Measurements from ENCODE around the gene PMPCB. TPM values are rescaled to one million over a fixed set of nuclear protein-coding genes. Genes with fewer than 3 reads are reported as not detected.
"Not testable (repeated sequence)": the region's sequence is repeated elsewhere in the genome, so short reads cannot be mapped to it uniquely, and the experiment has no call there.

PMPCB gene
- total RNA-seq, result 10 to 100 TPM; 34.7 to 65.0 (median 46.3) TPM

GRCh38 chr7:103296901-103297836 lies at the start of gene PMPCB:
TSS of gene PMPCB (plus strand) at chr7:103297435. CDS start at chr7:103297460, 25 bp downstream.
- Histone ChIP-seq H3K36me3 (peaks cover 0 to 30% (median 15%) of the 10 kb centered on the region in 3 donors), H3K4me1 (peaks cover 0 to 28% (median 12%) of the 10 kb centered on the region in 3 donors), H3K27ac (peak within 1 kb of the TSS; percentile 85 to 90 (median 86)), H3K4me3 (peak within 1 kb of the TSS; percentile 84 to 90 (median 88)), H3K9me3 (no peaks in the 10 kb centered on the region), H3K27me3 (no peaks in the 10 kb centered on the region)
- intact Hi-C loops (cut with DNase I), result no loop called here
- TF ChIP-seq CTCF (IDR thresholded peaks at IDR 0.05) (peak; percentile 95 to 98 (median 96)), POLR2A (IDR thresholded peaks at IDR 0.05) (peak in 1 of 4 donors; percentile 41)
- WGBS, 2 donors, result 4 to 6% methylated on average over 17 to 20 of the region's 52 CpGs
- DNase-seq, result peak; percentile 77

GRCh38 chr7:103253699-103254506 lies 43.3 kb upstream of the PMPCB start:
- H3K4me1 ChIP-seq; H3K4me3 ChIP-seq; intact Hi-C loops (cut with DNase I); H3K27me3 ChIP-seq; DNase-seq; H3K9me3 ChIP-seq; H3K27ac ChIP-seq; H3K36me3 ChIP-seq: not testable (repeated sequence)
- WGBS, 2 donors, result 37 to 54% methylated on average over 3 of the region's 3 CpGs

- H3K27me3 ChIP-seq; H3K27ac ChIP-seq; H3K9me3 ChIP-seq; DNase-seq; intact Hi-C loops (cut with DNase I); H3K4me1 ChIP-seq; H3K36me3 ChIP-seq; H3K4me3 ChIP-seq: not testable (repeated sequence)
- 79 to 81% methylated on average over 2 of the region's 2 CpGs for WGBS, 2 donors
Observed at GRCh38 chr7:103264054-103264453, 33.2 kb upstream of the PMPCB start.

- H3K27ac ChIP-seq; H3K27me3 ChIP-seq; H3K9me3 ChIP-seq; H3K4me3 ChIP-seq; DNase-seq; H3K36me3 ChIP-seq; H3K4me1 ChIP-seq; intact Hi-C loops (cut with DNase I): not testable (repeated sequence)
- WGBS, 2 donors, result 53 to 63% methylated on average over 2 of the region's 2 CpGs
Observed at GRCh38 chr7:103266229-103266628, 31.0 kb upstream of the PMPCB start.

GRCh38 chr7:103273374-103273773 lies 23.9 kb upstream of the PMPCB start:
- intact Hi-C loops (cut with DNase I); DNase-seq: not testable (repeated sequence)
- 87 to 89% methylated on average over 6 of the region's 6 CpGs for WGBS, 2 donors

GRCh38 chr7:103274867-103275266 lies 22.4 kb upstream of the PMPCB start:
- H3K27ac ChIP-seq; DNase-seq; intact Hi-C loops (cut with DNase I); H3K9me3 ChIP-seq; H3K4me3 ChIP-seq; H3K36me3 ChIP-seq; H3K4me1 ChIP-seq; H3K27me3 ChIP-seq: not testable (repeated sequence)
- 100% methylated on average over 3 of the region's 24 CpGs; no CpG with 5 or more reads in 1 of the 2 donors for WGBS, 2 donors

More at GRCh38 chr7:103273374-103273773, 23.9 kb upstream of the PMPCB start:
- H3K27me3 ChIP-seq, H3K36me3 ChIP-seq, H3K9me3 ChIP-seq, H3K4me3 ChIP-seq, H3K4me1 ChIP-seq, H3K27ac ChIP-seq: not testable (repeated sequence)

- H3K9me3 ChIP-seq; H3K4me3 ChIP-seq; H3K36me3 ChIP-seq; DNase-seq; intact Hi-C loops (cut with DNase I); H3K27ac ChIP-seq: not testable (repeated sequence)
- 41 to 42% methylated on average over 2 of the region's 2 CpGs for WGBS, 2 donors
- Histone ChIP-seq H3K27me3 (peaks cover 0 to 18% (median 0%) of the 10 kb centered on the region in 4 donors), H3K4me1 (peaks cover 6 to 22% (median 7%) of the 10 kb centered on the region in 3 donors)
Observed at GRCh38 chr7:103278195-103278594, 19.0 kb upstream of the PMPCB start.

GRCh38 chr7:103279636-103279962 lies 17.6 kb upstream of the PMPCB start:
- DNase-seq, result not testable (repeated sequence)
- WGBS, 2 donors, result 0 to 1% methylated on average over 9 of the region's 12 CpGs
- H3K4me3 ChIP-seq, result peak overlapping the region; percentile 37 to 77 (median 56)

GRCh38 chr7:103279963-103280802 lies 17.1 kb upstream of the PMPCB start:
- WGBS, 2 donors, result 0% methylated on average over 7 to 16 of the region's 71 CpGs
- H3K9me3 ChIP-seq; H3K36me3 ChIP-seq; intact Hi-C loops (cut with DNase I): not testable (repeated sequence)
- Histone ChIP-seq H3K27me3 (peaks cover 0 to 18% (median 0%) of the 10 kb centered on the region in 4 donors), H3K4me3 (peak overlapping the region; percentile 37 to 77 (median 56)), H3K27ac (peak overlapping the region in 3 of 4 donors; percentile 27 to 63 (median 62)), H3K4me1 (peaks cover 6 to 22% (median 7%) of the 10 kb centered on the region in 3 donors)
- peak; percentile 1 for DNase-seq

More at GRCh38 chr7:103279636-103279962, 17.6 kb upstream of the PMPCB start:
- H3K27me3 ChIP-seq, result peaks cover 0 to 18% (median 0%) of the 10 kb centered on the region in 4 donors
- peaks cover 6 to 22% (median 7%) of the 10 kb centered on the region in 3 donors for H3K4me1 ChIP-seq
- intact Hi-C loops (cut with DNase I); H3K9me3 ChIP-seq; H3K36me3 ChIP-seq: not testable (repeated sequence)
- H3K27ac ChIP-seq, result peak overlapping the region in 3 of 4 donors; percentile 27 to 62 (median 45)

- H3K4me3 ChIP-seq, result peak overlapping the region; percentile 37 to 77 (median 56)
- peaks cover 0 to 18% (median 0%) of the 10 kb centered on the region in 4 donors for H3K27me3 ChIP-seq
- peak overlapping the region in 3 of 4 donors; percentile 11 to 63 (median 62) for H3K27ac ChIP-seq
- 0 to 3% methylated on average over 1 to 8 of the region's 25 CpGs for WGBS, 2 donors
- H3K9me3 ChIP-seq; intact Hi-C loops (cut with DNase I); H3K36me3 ChIP-seq; DNase-seq: not testable (repeated sequence)
- peaks cover 6 to 22% (median 7%) of the 10 kb centered on the region in 3 donors for H3K4me1 ChIP-seq
Observed at GRCh38 chr7:103280803-103281155, 16.5 kb upstream of the PMPCB start.

Measured in esophagus squamous epithelium (tissue), 5 donors.